ENCODE data around the gene PTRHD1. TPM values are rescaled to one million over a fixed set of nuclear protein-coding genes. Genes with fewer than 3 reads are reported as not detected.

The PTRHD1 gene
- total RNA-seq, 4 donors from 2014 or later = 30.6 to 50.9 (median 40.5) TPM

DNA sequence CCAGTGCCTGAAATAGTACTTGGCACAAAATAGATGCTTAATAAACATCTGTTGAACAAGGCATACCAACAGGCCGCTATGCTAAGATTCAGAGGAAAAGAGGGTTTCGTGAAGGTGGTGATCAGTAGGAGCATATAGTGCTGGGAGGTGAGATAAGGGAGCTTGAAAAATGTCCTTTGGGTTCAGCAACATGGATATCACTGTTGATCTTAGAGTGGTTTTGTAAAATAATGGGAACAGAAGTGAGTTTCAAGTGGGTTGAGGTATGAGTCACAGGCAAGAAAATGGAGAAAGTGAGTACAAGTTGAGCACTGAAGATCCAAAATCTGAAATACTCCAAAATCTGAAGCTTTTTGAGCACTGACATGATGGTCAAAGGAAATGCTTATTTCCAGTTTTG is 4.5 kb upstream of the PTRHD1 start:
- no peaks in the 10 kb centered on the region for H3K27me3 ChIP-seq
- in situ Hi-C loops (cut with MboI; ENCODE audit: low pct_ligation_motif_present in 1 of 4, low pct_unique_long_range_greater_than_20kb in 1 of 4, low sequenced_read_pairs in 3 of 4) = no loop called here
- TF ChIP-seq, protein P1, sequence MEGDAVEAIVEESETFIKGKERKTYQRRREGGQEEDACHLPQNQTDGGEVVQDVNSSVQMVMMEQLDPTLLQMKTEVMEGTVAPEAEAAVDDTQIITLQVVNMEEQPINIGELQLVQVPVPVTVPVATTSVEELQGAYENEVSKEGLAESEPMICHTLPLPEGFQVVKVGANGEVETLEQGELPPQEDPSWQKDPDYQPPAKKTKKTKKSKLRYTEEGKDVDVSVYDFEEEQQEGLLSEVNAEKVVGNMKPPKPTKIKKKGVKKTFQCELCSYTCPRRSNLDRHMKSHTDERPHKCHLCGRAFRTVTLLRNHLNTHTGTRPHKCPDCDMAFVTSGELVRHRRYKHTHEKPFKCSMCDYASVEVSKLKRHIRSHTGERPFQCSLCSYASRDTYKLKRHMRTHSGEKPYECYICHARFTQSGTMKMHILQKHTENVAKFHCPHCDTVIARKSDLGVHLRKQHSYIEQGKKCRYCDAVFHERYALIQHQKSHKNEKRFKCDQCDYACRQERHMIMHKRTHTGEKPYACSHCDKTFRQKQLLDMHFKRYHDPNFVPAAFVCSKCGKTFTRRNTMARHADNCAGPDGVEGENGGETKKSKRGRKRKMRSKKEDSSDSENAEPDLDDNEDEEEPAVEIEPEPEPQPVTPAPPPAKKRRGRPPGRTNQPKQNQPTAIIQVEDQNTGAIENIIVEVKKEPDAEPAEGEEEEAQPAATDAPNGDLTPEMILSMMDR (IDR thresholded peaks at IDR 0.05) = no peak
- TF ChIP-seq EP300 (IDR thresholded peaks at IDR 0.05; ENCODE audit: low read depth) (no peak), POLR2A (IDR thresholded peaks at IDR 0.05) (no peak), POLR2AphosphoS5 (IDR thresholded peaks at IDR 0.05) (no peak)

DNA sequence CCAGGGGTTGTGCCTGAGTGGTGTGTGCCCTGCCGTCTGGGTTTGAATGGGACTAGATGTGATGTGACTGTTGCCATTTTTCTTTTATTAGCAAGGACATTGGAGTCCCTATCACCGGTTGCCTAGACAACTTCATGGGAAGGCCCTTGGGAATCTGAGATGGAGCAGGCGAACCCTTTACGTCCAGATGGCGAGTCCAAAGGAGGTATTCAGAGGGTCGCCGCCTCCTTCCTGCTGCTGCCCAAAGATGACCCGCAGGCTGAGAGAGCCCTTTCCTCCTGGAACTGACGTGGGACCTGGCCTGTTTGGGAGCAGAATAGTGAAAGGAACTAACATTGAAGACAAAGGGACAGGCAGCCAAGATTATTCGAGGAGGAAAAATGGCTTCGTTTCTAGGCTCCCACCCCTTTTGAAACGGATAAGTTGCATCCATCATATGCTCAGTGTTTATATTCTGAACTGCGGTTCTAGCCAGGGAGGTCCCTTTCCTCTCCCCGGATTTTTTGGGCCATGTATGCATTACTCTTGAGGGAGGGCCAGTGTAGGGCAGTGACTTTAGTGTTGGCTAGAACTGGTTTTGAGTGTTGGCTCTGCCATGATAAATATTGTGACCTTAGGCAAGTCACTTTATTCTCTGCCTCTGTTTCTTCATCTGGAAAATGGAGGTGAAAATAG is 707 bp upstream of the PTRHD1 start:
- Histone ChIP-seq H3K4me1 (peaks cover 9 to 20% (median 14%) of the 10 kb centered on the region in 4 donors), H3K27me3 (no peaks in the 10 kb centered on the region), H3K27ac (peak overlapping the region; percentile 94 to 99 (median 95)), H3K4me3 (peak overlapping the region; percentile 57 to 90 (median 72)), H3K36me3 (no peaks in the 10 kb centered on the region), H3K9me3 (no peaks in the 10 kb centered on the region)
- DNase-seq = no peak
- intact Hi-C loops (cut with DNase I; ENCODE audit: low total_unique reads) (no loop called here), in situ Hi-C loops (cut with MboI; ENCODE audit: low pct_ligation_motif_present in 1 of 4, low pct_unique_long_range_greater_than_20kb in 1 of 4, low sequenced_read_pairs in 3 of 4) (no loop called here)
- no peak for TF ChIP-seq POLR2A (IDR thresholded peaks at IDR 0.05)
- WGBS, 2 donors (ENCODE audit: low coverage in 1 of 2) = 4% methylated on average over 14 of the region's 14 CpGs; no CpG with 5 or more reads in 1 of the 2 donors

More for the DNA sequence above, 4.5 kb upstream of the PTRHD1 start:
- DNase-seq = no peak
- no peak overlapping the region for H3K27ac ChIP-seq
- no peak overlapping the region for H3K4me3 ChIP-seq
- WGBS, 2 donors (ENCODE audit: low coverage in 1 of 2) = 95 to 97% methylated on average over 2 of the region's 2 CpGs
- intact Hi-C loops (cut with DNase I; ENCODE audit: low total_unique reads) = no loop called here
- H3K4me1 ChIP-seq = peaks cover 5 to 10% (median 6%) of the 10 kb centered on the region in 4 donors
- H3K36me3 ChIP-seq = peaks cover 0 to 6% (median 0%) of the 10 kb centered on the region in 4 donors
- H3K9me3 ChIP-seq = no peaks in the 10 kb centered on the region

DNA sequence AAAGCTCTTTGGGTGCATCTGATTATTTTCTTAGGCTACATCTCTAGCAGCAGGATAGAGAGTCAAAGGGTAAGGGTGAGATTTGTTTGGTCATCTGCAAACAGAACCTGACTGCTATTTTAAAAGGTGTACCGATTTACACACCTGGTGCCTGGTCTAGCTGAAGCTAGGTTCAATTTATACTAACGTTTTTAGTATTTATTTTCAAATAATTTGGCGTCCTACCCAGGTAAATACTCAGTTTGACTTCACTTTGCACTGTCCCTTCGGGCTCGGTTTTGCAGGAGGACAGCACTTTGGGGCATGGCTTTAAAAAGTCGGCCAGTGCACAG is 683 bp downstream of the PTRHD1 start:
- Histone ChIP-seq H3K4me3 (peak overlapping the region; percentile 57 to 90 (median 72)), H3K27me3 (no peaks in the 10 kb centered on the region), H3K27ac (peak overlapping the region; percentile 94 to 99 (median 95)), H3K36me3 (no peaks in the 10 kb centered on the region), H3K9me3 (no peaks in the 10 kb centered on the region), H3K4me1 (peaks cover 9 to 20% (median 14%) of the 10 kb centered on the region in 4 donors)
- DNase-seq = no peak
- in situ Hi-C loops (cut with MboI; ENCODE audit: low pct_ligation_motif_present in 1 of 4, low pct_unique_long_range_greater_than_20kb in 1 of 4, low sequenced_read_pairs in 3 of 4) (no loop called here), intact Hi-C loops (cut with DNase I; ENCODE audit: low total_unique reads) (no loop called here)
- TF ChIP-seq, protein P1 (IDR thresholded peaks at IDR 0.05) = no peak
- TF ChIP-seq EP300 (IDR thresholded peaks at IDR 0.05; ENCODE audit: low read depth) (no peak), POLR2A (IDR thresholded peaks at IDR 0.05) (no peak), POLR2AphosphoS5 (IDR thresholded peaks at IDR 0.05) (no peak)
- 2 to 29% methylated on average over 1 to 6 of the region's 6 CpGs for WGBS, 2 donors (ENCODE audit: low coverage in 1 of 2)

DNA sequence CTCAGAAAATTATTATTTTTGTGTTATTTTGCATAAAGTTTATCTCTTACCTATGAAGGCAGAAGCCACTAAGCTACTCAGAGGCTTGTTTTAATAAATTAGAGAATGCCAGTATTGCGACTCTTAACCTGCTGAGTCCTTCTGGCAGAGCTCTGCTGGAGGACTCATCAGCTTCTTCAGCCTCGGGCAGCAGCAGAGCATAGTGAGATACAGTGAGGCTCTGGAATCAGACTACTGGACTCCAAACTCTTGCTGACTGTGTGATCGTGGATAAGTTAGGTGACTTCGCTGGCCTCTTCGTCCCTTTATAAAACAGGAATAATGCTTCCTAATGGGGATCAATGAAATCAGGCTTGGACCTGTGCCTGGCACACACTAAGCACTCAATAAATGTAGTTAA is 1.7 kb downstream of the PTRHD1 start:
- Histone ChIP-seq H3K36me3 (no peaks in the 10 kb centered on the region), H3K27me3 (no peaks in the 10 kb centered on the region), H3K4me3 (no peak overlapping the region), H3K27ac (no peak overlapping the region), H3K9me3 (no peaks in the 10 kb centered on the region), H3K4me1 (peaks cover 9 to 20% (median 14%) of the 10 kb centered on the region in 4 donors)
- TF ChIP-seq EP300 (IDR thresholded peaks at IDR 0.05; ENCODE audit: low read depth) (no peak), POLR2A (IDR thresholded peaks at IDR 0.05) (no peak)
- TF ChIP-seq, protein P1 (IDR thresholded peaks at IDR 0.05) = no peak
- 80 to 96% methylated on average over 1 to 5 of the region's 5 CpGs for WGBS, 2 donors (ENCODE audit: low coverage in 1 of 2)
- DNase-seq = no peak
- intact Hi-C loops (cut with DNase I; ENCODE audit: low total_unique reads) (no loop called here), in situ Hi-C loops (cut with MboI; ENCODE audit: low pct_ligation_motif_present in 1 of 4, low pct_unique_long_range_greater_than_20kb in 1 of 4, low sequenced_read_pairs in 3 of 4) (no loop called here)

DNA sequence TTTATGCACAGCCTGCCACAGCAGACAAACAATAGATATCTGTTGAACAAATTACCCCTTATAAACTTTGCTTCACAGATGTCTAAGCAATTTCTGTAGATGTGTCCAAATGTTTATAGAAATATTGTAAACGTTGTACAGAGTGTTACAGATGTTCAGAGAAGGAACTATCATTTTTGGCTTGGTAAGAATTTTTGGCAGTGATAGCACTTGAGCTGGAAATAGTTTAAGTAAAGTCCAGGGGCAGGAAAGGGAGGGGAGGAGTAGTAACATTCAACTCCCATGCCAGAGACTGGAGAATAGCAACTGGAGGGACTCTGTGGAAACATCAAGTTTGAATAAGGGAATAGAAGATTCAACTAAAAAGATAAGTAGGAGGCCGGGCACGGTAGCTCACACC is 4.4 kb downstream of the PTRHD1 start:
- Histone ChIP-seq H3K27ac (no peak overlapping the region), H3K4me3 (no peak overlapping the region), H3K27me3 (no peaks in the 10 kb centered on the region), H3K4me1 (peaks cover 7 to 13% (median 10%) of the 10 kb centered on the region in 4 donors), H3K36me3 (no peaks in the 10 kb centered on the region), H3K9me3 (no peaks in the 10 kb centered on the region)
- intact Hi-C loops (cut with DNase I; ENCODE audit: low total_unique reads) (no loop called here), in situ Hi-C loops (cut with MboI; ENCODE audit: low pct_ligation_motif_present in 1 of 4, low pct_unique_long_range_greater_than_20kb in 1 of 4, low sequenced_read_pairs in 3 of 4) (no loop called here)
- WGBS, 2 donors (ENCODE audit: low coverage in 1 of 2) = 45 to 65% methylated on average over 3 of the region's 3 CpGs
- no peak for DNase-seq
- no peak for TF ChIP-seq EP300 (IDR thresholded peaks at IDR 0.05; ENCODE audit: low read depth)
- no peak for TF ChIP-seq POLR2A (IDR thresholded peaks at IDR 0.05)
- no peak for TF ChIP-seq POLR2AphosphoS5 (IDR thresholded peaks at IDR 0.05)
- TF ChIP-seq, protein P1 (IDR thresholded peaks at IDR 0.05) = no peak
